Fibroblast of lung (primary cell): ENCODE results near the gene CEP19. TPM values are rescaled to one million over a fixed set of nuclear protein-coding genes. Genes with fewer than 3 reads are reported as not detected.

Experiments
- DNase-seq, 2 donors: peaks; one replicate each; pipeline versions ENCODE4 v3.0.0 to v3.0.0-alpha.2; 2010; ENCODE audit warnings: low read depth in 2 of 2
- H2AFZ ChIP-seq: 2 replicates; pipeline ENCODE4 v1.5.1; 2012; ENCODE audit warnings: low read length, control low read depth, inconsistent platforms
- H3K27ac ChIP-seq: 2 replicates; pipeline ENCODE4 v1.5.1; 2011; ENCODE audit warnings: low read length, control low read depth; ENCODE audit not compliant: insufficient read depth
- H3K27me3 ChIP-seq: 2 replicates; pipeline ENCODE4 v1.5.1; 2011; ENCODE audit warnings: mild to moderate bottlenecking, low read length; ENCODE audit not compliant: control insufficient read depth, insufficient read depth
- H3K36me3 ChIP-seq: 2 replicates; pipeline ENCODE4 v1.5.1; 2011; ENCODE audit warnings: low read length; ENCODE audit not compliant: control insufficient read depth, insufficient read depth
- H3K4me1 ChIP-seq: 2 replicates; pipeline ENCODE4 v1.5.1; 2011; ENCODE audit warnings: low read length; ENCODE audit not compliant: control insufficient read depth, insufficient read depth; ENCODE audit errors: extremely low read depth
- H3K4me2 ChIP-seq: 2 replicates; pipeline ENCODE4 v1.5.1; 2011; ENCODE audit warnings: low read length, control low read depth; ENCODE audit not compliant: insufficient read depth; ENCODE audit errors: extremely low read depth
- H3K4me3 ChIP-seq, 4 experiments: fragments of 200-600 bp in 1 of 4; sonication (generic) in 1 of 4; replicated peaks in 1 of 4; 2 replicates each; pipeline ENCODE4 v1.5.1; 2011 to 2016; ENCODE audit warnings: low read length in 4 of 4, low read depth in 3 of 4, mild to moderate bottlenecking in 3 of 4, control low read depth in 2 of 4, inconsistent platforms in 1 of 4, mixed read lengths in 1 of 4; ENCODE audit not compliant: insufficient read depth in 1 of 4; ENCODE audit errors: control extremely low read depth in 1 of 4
- H3K79me2 ChIP-seq: 2 replicates; pipeline ENCODE4 v1.5.1; 2012; ENCODE audit warnings: mild to moderate bottlenecking, low read length, inconsistent platforms; ENCODE audit not compliant: control insufficient read depth, insufficient read depth
- H3K9ac ChIP-seq: 2 replicates; pipeline ENCODE4 v1.5.1; 2011; ENCODE audit warnings: mild to moderate bottlenecking, low read length, control low read depth; ENCODE audit not compliant: insufficient read depth
- H3K9me3 ChIP-seq: 2 replicates; pipeline ENCODE4 v1.5.1; 2012; ENCODE audit warnings: low read depth, low read length; ENCODE audit not compliant: control insufficient read depth, insufficient read depth
- H4K20me1 ChIP-seq: 2 replicates; pipeline ENCODE4 v1.5.1; 2011; ENCODE audit warnings: low read length; ENCODE audit not compliant: control insufficient read depth, insufficient read depth; ENCODE audit errors: extremely low read depth
- CTCF ChIP-seq, 2 donors: IDR thresholded peaks in 1 of 2; conservative IDR thresholded peaks in 1 of 2; 1 replicate in 1 of 2; 2 replicates in 1 of 2; pipeline ENCODE4 v1.5.1; 2011 to 2012; ENCODE audit warnings: low read length in 2 of 2, control low read depth in 1 of 2, inconsistent platforms in 1 of 2, low read depth in 1 of 2, mild to moderate bottlenecking in 1 of 2
- EZH2 ChIP-seq: IDR thresholded peaks from 2 replicates; pipeline ENCODE4 v1.5.1; 2012; ENCODE audit warnings: low read length, control low read depth, mild to moderate bottlenecking; ENCODE audit errors: missing control alignments
- polyA plus RNA-seq, 2 donors: library from polyadenylated mRNA; depleted of rRNA in 1 of 2; stranded (reverse) in 1 of 2; unstranded in 1 of 2; fragments of >200 nt; gene quantifications; 2 replicates each; pipeline ENCODE4 v1.2.1, GENCODE V29; 2011 to 2012; ENCODE audit warnings: missing spikeins in 1 of 2
- total RNA-seq: library from RNA; depleted of rRNA; stranded (reverse); fragments of >200 nt; gene quantifications from 2 replicates; pipeline ENCODE4 v1.2.1, GENCODE V29; 2014

Gene CEP19
- total and polyA plus RNA-seq, 2 donors (not counting 1 experiment from before 2014, with no cell fraction given) = 3.2 to 3.6 TPM

- Histone ChIP-seq H3K27ac (no peak overlapping the region), H4K20me1 (no peaks in the 10 kb centered on the region), H3K36me3 (no peaks in the 10 kb centered on the region), H2AFZ (no peak overlapping the region), H3K4me3 (no peak overlapping the region), H3K27me3 (no peaks in the 10 kb centered on the region), H3K4me2 (no peak overlapping the region), H3K9me3 (no peaks in the 10 kb centered on the region), H3K4me1 (peaks cover 3% of the 10 kb centered on the region), H3K79me2 (no peaks in the 10 kb centered on the region), H3K9ac (no peak overlapping the region)
- peak in 1 of 2 donors; percentile 40 for DNase-seq
- no peak for TF ChIP-seq EZH2
Measured at GRCh38 chr3:196662711-196663571, 49.1 kb downstream of the CEP19 start.

DNA sequence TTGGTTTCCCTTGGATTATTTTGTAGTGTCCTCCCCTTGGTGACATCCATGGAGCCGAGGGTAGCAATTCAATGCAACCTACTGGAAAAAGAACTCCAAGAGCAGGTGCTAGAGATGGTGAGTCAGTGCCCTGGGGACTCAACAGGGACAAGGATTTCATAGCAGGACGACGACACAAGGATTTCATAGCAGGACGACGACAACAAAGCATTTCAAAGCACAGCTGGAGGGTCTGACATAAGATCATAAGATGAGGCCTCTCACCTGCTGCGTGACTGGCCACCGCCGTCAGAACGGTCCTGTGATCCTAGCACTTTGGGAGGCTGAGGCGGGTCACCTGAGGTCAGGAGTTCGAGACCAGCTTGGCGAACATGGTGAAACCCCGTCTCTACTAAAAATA is 50.0 kb downstream of the CEP19 start:
- Histone ChIP-seq H3K9ac (no peak overlapping the region), H3K36me3 (no peaks in the 10 kb centered on the region), H3K4me1 (peaks cover 3% of the 10 kb centered on the region), H2AFZ (no peak overlapping the region), H4K20me1 (no peaks in the 10 kb centered on the region), H3K79me2 (no peaks in the 10 kb centered on the region), H3K27ac (no peak overlapping the region), H3K9me3 (no peaks in the 10 kb centered on the region), H3K4me2 (no peak overlapping the region), H3K4me3 (no peak overlapping the region), H3K27me3 (no peaks in the 10 kb centered on the region)
- DNase-seq = no peak
- TF ChIP-seq CTCF (conservative IDR thresholded peaks at IDR 0.05 in 1 of 2, IDR thresholded peaks at IDR 0.05 in 1 of 2; ENCODE audit: low read depth in 1 of 2, low read length in 2 of 2) = no peak
- no peak for TF ChIP-seq EZH2

GRCh38 chr3:196661400-196661799 is 50.6 kb downstream of the CEP19 start:
- H3K9ac ChIP-seq = no peak overlapping the region
- H3K4me2 ChIP-seq = no peak overlapping the region
- DNase-seq = no peak
- peaks cover 3% of the 10 kb centered on the region for H3K4me1 ChIP-seq
- H3K9me3 ChIP-seq = no peaks in the 10 kb centered on the region
- H3K27me3 ChIP-seq = no peaks in the 10 kb centered on the region
- no peak overlapping the region for H3K27ac ChIP-seq
- H3K79me2 ChIP-seq = no peaks in the 10 kb centered on the region
- H3K36me3 ChIP-seq = no peaks in the 10 kb centered on the region
- no peaks in the 10 kb centered on the region for H4K20me1 ChIP-seq
- H3K4me3 ChIP-seq = no peak overlapping the region
- TF ChIP-seq EZH2 (no peak), CTCF (conservative IDR thresholded peaks at IDR 0.05 in 1 of 2, IDR thresholded peaks at IDR 0.05 in 1 of 2; ENCODE audit: low read depth in 1 of 2, low read length in 2 of 2) (no peak)
- no peak overlapping the region for H2AFZ ChIP-seq
